Measurements from ENCODE around the gene TP53RK.
A peak's percentile ranks its signal among the peaks of the same experiment; 100 is the strongest.

Gene TP53RK

DNA sequence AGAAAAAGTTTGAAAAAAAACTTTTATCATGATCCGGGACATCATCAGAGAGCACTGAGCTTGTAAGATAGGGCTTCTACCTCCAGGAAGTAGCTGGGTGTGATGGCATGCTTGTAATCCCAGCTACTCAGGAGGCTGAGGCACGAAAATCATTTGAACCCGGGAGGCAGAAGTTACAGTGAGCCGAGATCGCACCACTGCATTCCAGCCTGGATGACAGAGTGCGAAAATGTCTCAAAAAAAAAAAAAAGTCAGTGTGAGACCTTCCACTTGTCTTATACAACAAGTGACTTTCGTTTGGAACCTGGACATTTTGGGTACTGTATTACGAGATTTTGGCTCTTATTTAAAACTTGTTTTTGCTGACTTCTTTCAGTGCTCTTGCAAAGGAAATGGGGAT lies 32.1 kb downstream of the TP53RK start:
- Mint-ChIP-seq H3K4me1 (no peaks in the 10 kb centered on the region), H3K27ac (no peak overlapping the region), H3K36me3 (ENCODE audit: low read depth) (peaks cover 51% of the 10 kb centered on the region), H3K27me3 (ENCODE audit: low read depth, poor library complexity) (peaks cover 21% of the 10 kb centered on the region), H3K9me3 (peaks cover 37% of the 10 kb centered on the region), H3K4me3 (no peak overlapping the region)
- TF ChIP-seq, protein P1, sequence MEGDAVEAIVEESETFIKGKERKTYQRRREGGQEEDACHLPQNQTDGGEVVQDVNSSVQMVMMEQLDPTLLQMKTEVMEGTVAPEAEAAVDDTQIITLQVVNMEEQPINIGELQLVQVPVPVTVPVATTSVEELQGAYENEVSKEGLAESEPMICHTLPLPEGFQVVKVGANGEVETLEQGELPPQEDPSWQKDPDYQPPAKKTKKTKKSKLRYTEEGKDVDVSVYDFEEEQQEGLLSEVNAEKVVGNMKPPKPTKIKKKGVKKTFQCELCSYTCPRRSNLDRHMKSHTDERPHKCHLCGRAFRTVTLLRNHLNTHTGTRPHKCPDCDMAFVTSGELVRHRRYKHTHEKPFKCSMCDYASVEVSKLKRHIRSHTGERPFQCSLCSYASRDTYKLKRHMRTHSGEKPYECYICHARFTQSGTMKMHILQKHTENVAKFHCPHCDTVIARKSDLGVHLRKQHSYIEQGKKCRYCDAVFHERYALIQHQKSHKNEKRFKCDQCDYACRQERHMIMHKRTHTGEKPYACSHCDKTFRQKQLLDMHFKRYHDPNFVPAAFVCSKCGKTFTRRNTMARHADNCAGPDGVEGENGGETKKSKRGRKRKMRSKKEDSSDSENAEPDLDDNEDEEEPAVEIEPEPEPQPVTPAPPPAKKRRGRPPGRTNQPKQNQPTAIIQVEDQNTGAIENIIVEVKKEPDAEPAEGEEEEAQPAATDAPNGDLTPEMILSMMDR (IDR thresholded peaks at IDR 0.05), result no peak
- DNase-seq, result no peak

DNA sequence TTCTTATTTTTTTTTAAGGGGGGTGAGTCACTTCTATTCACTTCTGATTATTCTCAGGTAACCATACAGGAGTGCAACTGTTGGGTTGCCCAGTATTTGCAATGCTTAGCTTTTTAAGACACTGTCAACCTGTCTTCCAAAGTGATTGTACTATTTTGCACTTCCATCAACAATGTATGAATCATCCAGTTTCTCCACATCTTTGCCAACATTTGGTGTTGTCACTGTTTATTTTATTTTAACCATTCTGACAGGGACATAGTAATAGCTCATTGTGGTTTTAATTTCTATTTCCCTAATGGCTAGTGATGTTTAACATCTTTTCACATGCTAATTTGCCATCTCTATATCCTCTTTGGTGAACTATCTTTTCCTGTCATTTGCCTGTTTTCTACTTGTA lies 36.5 kb downstream of the TP53RK start:
- TF ChIP-seq, protein P1 (IDR thresholded peaks at IDR 0.05), result no peak
- peaks cover 51% of the 10 kb centered on the region for H3K27me3 Mint-ChIP-seq (ENCODE audit: low read depth, poor library complexity)
- H3K4me1 Mint-ChIP-seq, result peaks cover 5% of the 10 kb centered on the region

DNA sequence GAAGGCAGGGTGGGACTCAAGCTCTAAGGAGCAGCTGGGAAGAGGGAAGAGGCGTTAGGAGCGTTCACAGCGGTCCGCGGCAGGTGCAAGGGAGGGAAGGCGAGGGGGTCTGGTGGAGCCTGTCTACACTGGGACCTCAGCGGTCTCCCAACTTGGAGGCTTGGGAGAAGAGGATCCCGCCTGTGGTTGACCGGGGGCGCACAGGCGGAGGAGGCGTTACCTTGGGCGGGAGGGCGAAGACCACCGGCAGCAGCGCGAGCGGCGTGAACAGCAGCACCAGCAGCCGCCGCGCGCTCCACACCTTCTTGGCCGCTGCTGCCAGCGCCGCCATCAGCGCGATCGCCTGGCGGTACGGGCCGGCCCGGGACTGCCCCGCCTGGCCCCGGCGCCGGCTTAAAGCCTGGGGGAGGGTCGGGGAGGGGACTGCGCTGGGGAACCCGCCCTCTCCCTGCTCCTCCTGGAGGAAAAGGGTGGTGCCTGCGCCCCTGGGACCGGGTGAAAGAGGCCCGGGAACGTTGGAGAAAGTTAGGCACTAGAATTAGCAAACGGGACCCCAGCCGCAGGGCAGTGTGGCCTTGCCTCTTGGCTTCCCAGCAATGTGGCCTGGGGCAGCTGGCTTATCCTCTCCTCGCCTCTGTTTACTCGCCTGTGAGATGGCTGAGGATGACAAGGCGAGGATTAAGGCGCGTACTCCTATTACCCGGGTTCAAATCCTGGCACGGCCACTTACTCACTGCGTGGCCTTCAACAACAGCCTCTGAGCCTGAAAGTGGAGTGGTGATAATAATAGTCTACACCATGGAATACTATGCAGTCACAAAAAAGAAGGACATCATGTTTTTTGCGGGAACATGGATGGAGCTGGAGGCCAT lies 37.9 kb downstream of the TP53RK start, which contains the start of gene SLC13A3:
TSS of gene SLC13A3 (minus strand) at position 369 of the 872 bp plus-strand sequence. CDS start at position 331, 38 bp downstream.
- Mint-ChIP-seq H3K27me3 (ENCODE audit: low read depth, poor library complexity) (peaks cover 57% of the 10 kb centered on the region), H3K9me3 (peaks cover 4% of the 10 kb centered on the region), H3K4me3 (peak within 1 kb of the TSS; percentile 79), H3K36me3 (ENCODE audit: low read depth) (peaks cover 10% of the 10 kb centered on the region), H3K27ac (no peak within 1 kb of the TSS), H3K4me1 (peaks cover 5% of the 10 kb centered on the region)
- TF ChIP-seq, protein P1 (IDR thresholded peaks at IDR 0.05), result no peak
- DNase-seq, result peak; percentile 60

More for the DNA sequence above, 36.5 kb downstream of the TP53RK start:
- H3K27ac Mint-ChIP-seq, result no peak overlapping the region
- peaks cover 7% of the 10 kb centered on the region for H3K9me3 Mint-ChIP-seq
- H3K36me3 Mint-ChIP-seq (ENCODE audit: low read depth), result peaks cover 14% of the 10 kb centered on the region
- no peak for DNase-seq
- no peak overlapping the region for H3K4me3 Mint-ChIP-seq

DNA sequence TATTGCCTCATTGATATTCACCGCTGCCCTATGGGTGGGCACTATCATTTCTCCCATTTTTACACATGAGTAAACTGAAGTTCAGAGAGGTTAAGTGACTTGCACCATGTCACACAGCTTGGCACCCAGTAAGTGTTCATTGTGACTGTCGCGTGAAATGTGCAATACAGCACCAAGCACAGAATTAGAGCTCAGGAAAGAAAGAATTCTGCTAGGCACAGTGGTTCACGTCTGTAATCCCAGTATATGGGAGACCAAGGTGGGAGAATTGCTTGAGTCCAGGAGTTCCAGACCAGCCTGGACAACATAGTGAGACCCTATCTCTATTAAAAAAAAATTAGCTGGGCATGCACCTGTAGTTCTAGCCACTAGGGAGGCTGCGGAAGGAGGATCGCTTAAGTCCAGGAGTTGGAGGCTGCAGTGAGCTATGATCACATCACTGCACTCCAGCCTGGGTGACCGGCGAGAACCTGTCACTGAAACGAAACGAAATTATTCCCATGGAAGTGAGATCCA lies 38.6 kb downstream of the TP53RK start:
- Mint-ChIP-seq H3K4me1 (peaks cover 5% of the 10 kb centered on the region), H3K9me3 (peaks cover 4% of the 10 kb centered on the region), H3K36me3 (ENCODE audit: low read depth) (peaks cover 10% of the 10 kb centered on the region), H3K4me3 (peak overlapping the region; percentile 79), H3K27me3 (ENCODE audit: low read depth, poor library complexity) (peaks cover 64% of the 10 kb centered on the region), H3K27ac (no peak overlapping the region)
- TF ChIP-seq, protein P1 (IDR thresholded peaks at IDR 0.05), result no peak
- no peak for DNase-seq

DNA sequence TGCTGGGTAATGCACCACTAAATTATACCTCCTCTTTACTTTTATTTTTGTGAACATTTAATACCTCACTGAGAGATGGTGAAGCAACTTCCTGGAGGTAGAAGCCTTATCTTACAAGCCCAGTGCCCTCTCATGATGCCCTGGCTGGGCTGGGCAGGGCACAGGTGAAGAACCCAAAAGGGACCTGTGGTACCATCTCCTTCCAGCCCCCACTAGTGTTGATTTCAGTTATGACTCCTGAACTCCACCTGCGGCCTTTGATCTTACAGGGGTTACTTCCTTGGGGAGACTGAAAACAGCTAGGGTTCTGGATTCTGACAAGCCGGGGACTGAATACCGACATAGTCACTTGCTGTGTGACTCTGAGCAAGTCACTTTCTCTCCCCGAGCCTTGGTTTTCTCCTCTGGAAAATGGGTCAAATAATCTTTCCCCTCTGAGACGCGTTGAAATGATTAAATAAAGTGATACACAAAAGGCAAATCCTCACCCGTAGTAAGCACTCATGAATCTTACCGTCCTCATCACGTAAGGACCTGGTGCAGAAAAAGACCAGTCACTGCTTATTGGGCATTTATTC lies 39.2 kb downstream of the TP53RK start:
- H3K4me3 Mint-ChIP-seq, result no peak overlapping the region
- peaks cover 10% of the 10 kb centered on the region for H3K36me3 Mint-ChIP-seq (ENCODE audit: low read depth)
- no peak overlapping the region for H3K27ac Mint-ChIP-seq
- TF ChIP-seq, protein P1 (IDR thresholded peaks at IDR 0.05), result no peak
- peaks cover 5% of the 10 kb centered on the region for H3K4me1 Mint-ChIP-seq
- peaks cover 67% of the 10 kb centered on the region for H3K27me3 Mint-ChIP-seq (ENCODE audit: low read depth, poor library complexity)
- DNase-seq, result no peak
- peaks cover 4% of the 10 kb centered on the region for H3K9me3 Mint-ChIP-seq
